MCF 10A (cell line): ENCODE measurements around the gene SSNA1. TPM values are rescaled to one million over a fixed set of nuclear protein-coding genes. Genes with fewer than 3 reads are reported as not detected.

Experiments used
- BruUV-seq: library from RNA; stranded (reverse); fragments of 400-500 nt; replicated peaks from 2 replicates; lab custom pipeline; 2021; lab: Mats Ljungman, UMichigan
- CTCF ChIA-PET: fragments of 300-600 bp; sonication (Branson Sonifier 250); formaldehyde crosslinking; extraction: SDS; loops from one replicate; lab custom pipeline; 2021; ENCODE audit warnings: antibody characterized with exemption, inconsistent platforms; lab: Yijun Ruan, JAX
- POLR2A ChIA-PET: fragments of 300-600, 350-650 bp; sonication (Branson Sonifier 250); formaldehyde crosslinking; extraction: SDS; loops from one replicate; lab custom pipeline; 2020; ENCODE audit warnings: antibody characterized with exemption, inconsistent platforms; lab: Yijun Ruan, JAX
- DNase-seq: peaks from one replicate; pipeline ENCODE4 v3.0.0-alpha.2; 2018; ENCODE audit not compliant: unreplicated experiment
- H3K27ac Mint-ChIP-seq: one replicate; pipeline ENCODE4 v1.8.0; 2022; ENCODE audit warnings: mild to moderate bottlenecking, low read depth, mixed read lengths; ENCODE audit not compliant: unreplicated experiment
- H3K27me3 Mint-ChIP-seq: one replicate; pipeline ENCODE4 v1.8.0; 2022; ENCODE audit warnings: mixed read lengths; ENCODE audit not compliant: insufficient read depth, unreplicated experiment
- H3K36me3 Mint-ChIP-seq: one replicate; pipeline ENCODE4 v1.8.0; 2022; ENCODE audit warnings: mild to moderate bottlenecking, moderate library complexity, mixed read lengths; ENCODE audit not compliant: insufficient read depth, unreplicated experiment
- H3K4me1 Mint-ChIP-seq: one replicate; pipeline ENCODE4 v1.8.0; 2022; ENCODE audit warnings: mixed read lengths; ENCODE audit not compliant: insufficient read depth, unreplicated experiment
- H3K4me3 Mint-ChIP-seq: one replicate; pipeline ENCODE4 v1.8.0; 2022; ENCODE audit warnings: mild to moderate bottlenecking, moderate library complexity, mixed read lengths; ENCODE audit not compliant: unreplicated experiment
- H3K9me3 Mint-ChIP-seq: one replicate; pipeline ENCODE4 v1.8.0; 2022; ENCODE audit warnings: mixed read lengths; ENCODE audit not compliant: unreplicated experiment
- CTCF ChIP-seq: fragments of 200-600 bp; IDR thresholded peaks from one replicate; pipeline ENCODE4 v1.8.0; 2022; ENCODE audit warnings: antibody characterized with exemption, mild to moderate bottlenecking; ENCODE audit not compliant: unreplicated experiment
- intact Hi-C: fragments of 100-400 bp; cut with micrococcal nuclease; formaldehyde crosslinking; loops from 2 replicates; pipeline ENCODE4 v1.14.1; 2022
- total RNA-seq: library from RNA; stranded (reverse); gene quantifications from 2 replicates; pipeline ENCODE4 v1.2.3, GENCODE V29; 2022

Gene SSNA1
- total RNA-seq, 1 experiment from 2014 or later, result 81.4 TPM

DNA sequence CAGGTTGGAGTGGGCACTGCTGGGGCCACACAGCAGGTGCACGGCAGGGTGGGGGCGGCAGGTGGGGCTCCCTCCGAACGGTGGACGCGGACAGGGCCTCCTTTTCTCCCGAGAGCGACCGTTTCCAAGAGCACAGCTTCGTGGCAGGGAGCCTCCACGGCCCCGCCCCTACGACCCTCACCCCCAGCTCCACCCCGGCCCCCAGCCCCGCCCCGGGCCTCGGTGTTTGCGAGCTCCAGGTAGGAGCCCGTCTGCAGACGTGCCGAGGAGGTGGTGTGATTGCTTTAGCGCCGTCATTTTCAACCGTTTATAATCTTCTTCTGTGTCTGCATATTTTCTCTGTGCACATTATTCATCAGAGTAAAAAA, 40.7 kb upstream of the SSNA1 start:
- no peaks in the 10 kb centered on the region for H3K9me3 Mint-ChIP-seq
- intact Hi-C loops, result no loop called here
- BruUV-seq, result no TSS peak
- no peaks in the 10 kb centered on the region for H3K36me3 Mint-ChIP-seq
- CTCF ChIA-PET, result interaction anchor here (0.5 to 0.6 kb wide), 2 partner anchors 23 to 476 kb away, joined by 3 to 4 read pairs; no protein-coding TSS in a partner anchor
- H3K4me1 Mint-ChIP-seq, result no peaks in the 10 kb centered on the region
- peaks cover 1% of the 10 kb centered on the region for H3K27me3 Mint-ChIP-seq
- no peak overlapping the region for H3K4me3 Mint-ChIP-seq
- no peak overlapping the region for H3K27ac Mint-ChIP-seq
- DNase-seq, result no peak
- POLR2A ChIA-PET, result no interaction called here
- TF ChIP-seq CTCF, result no peak

GRCh38 chr9:137148242-137148641, 40.2 kb upstream of the SSNA1 start:
- no peak for DNase-seq
- H3K9me3 Mint-ChIP-seq, result no peaks in the 10 kb centered on the region
- CTCF ChIA-PET, result interaction anchor here (0.5 to 0.6 kb wide), 3 partner anchors 369 to 864 kb away, joined by 3 to 4 read pairs (median 3); no protein-coding TSS in a partner anchor
- H3K27ac Mint-ChIP-seq, result no peak overlapping the region
- no peaks in the 10 kb centered on the region for H3K4me1 Mint-ChIP-seq
- no peak overlapping the region for H3K4me3 Mint-ChIP-seq
- no peaks in the 10 kb centered on the region for H3K36me3 Mint-ChIP-seq
- POLR2A ChIA-PET, result interaction anchor here (1.0 to 1.5 kb wide), 2 partner anchors 17 to 19 kb away, joined by 4 to 5 read pairs; no protein-coding TSS in a partner anchor
- BruUV-seq, result no TSS peak
- no peaks in the 10 kb centered on the region for H3K27me3 Mint-ChIP-seq
- intact Hi-C loops, result no loop called here
- no peak for TF ChIP-seq CTCF

- H3K9me3 Mint-ChIP-seq, result no peaks in the 10 kb centered on the region
- DNase-seq, result no peak
- no peaks in the 10 kb centered on the region for H3K4me1 Mint-ChIP-seq
- H3K27ac Mint-ChIP-seq, result no peak overlapping the region
- intact Hi-C loops, result no loop called here
- POLR2A ChIA-PET, result interaction anchor here (1.0 to 1.5 kb wide), 2 partner anchors 18 to 19 kb away, joined by 4 to 5 read pairs; no protein-coding TSS in a partner anchor
- no peak for TF ChIP-seq CTCF
- H3K27me3 Mint-ChIP-seq, result no peaks in the 10 kb centered on the region
- BruUV-seq, result no TSS peak
- H3K36me3 Mint-ChIP-seq, result no peaks in the 10 kb centered on the region
- no peak overlapping the region for H3K4me3 Mint-ChIP-seq
- CTCF ChIA-PET, result interaction anchor here (0.5 kb wide), 2 partner anchors 369 to 865 kb away, joined by 3 read pairs; no protein-coding TSS in a partner anchor
These were observed 39.8 kb upstream of the SSNA1 start for GRCh38 chr9:137148661-137149060.

DNA sequence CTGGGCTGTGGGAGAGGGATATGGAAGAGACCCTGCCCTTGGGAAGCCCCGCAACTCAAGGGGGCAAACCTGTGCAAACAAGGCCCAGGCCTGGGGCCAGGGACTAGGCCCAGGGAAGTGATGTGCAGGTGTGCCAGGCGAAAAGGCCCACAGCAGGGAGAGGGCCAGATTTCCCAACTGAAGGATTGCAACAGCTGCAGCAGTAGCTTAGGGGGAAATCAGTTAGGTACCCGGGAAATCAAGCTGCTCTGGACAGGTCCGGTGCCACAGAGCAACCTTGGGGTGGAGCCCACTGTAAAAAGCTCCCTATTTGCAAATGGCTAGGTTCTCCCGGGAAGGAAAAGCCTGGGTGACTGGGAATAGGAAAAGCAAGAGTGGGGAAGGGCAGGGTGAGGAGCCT, 39.1 kb upstream of the SSNA1 start:
- Mint-ChIP-seq H3K27me3 (no peaks in the 10 kb centered on the region), H3K4me1 (no peaks in the 10 kb centered on the region), H3K9me3 (no peaks in the 10 kb centered on the region), H3K4me3 (no peak overlapping the region), H3K36me3 (no peaks in the 10 kb centered on the region), H3K27ac (no peak overlapping the region)
- no peak for TF ChIP-seq CTCF
- intact Hi-C loops, result no loop called here
- no TSS peak for BruUV-seq
- CTCF ChIA-PET, result no interaction called here
- POLR2A ChIA-PET, result interaction anchor here (1.0 to 1.5 kb wide), 2 partner anchors 19 to 20 kb away, joined by 4 to 5 read pairs; no protein-coding TSS in a partner anchor
- no peak for DNase-seq
